ENCODE measurements around the gene SPRED3.
"Not testable (repeated sequence)": the region's sequence is repeated elsewhere in the genome, so short reads cannot be mapped to it uniquely, and the experiment has no call there.

Gene SPRED3

GRCh38 chr19:38395381-38396114, 7.1 kb downstream of the SPRED3 start:
- H3K27me3 Mint-ChIP-seq: peaks cover 45% of the 10 kb centered on the region
- H3K4me3 Mint-ChIP-seq: peak overlapping the region; percentile 87 to 88
- ATAC-seq: peak; percentile 87
- peaks cover 30% of the 10 kb centered on the region for H3K4me1 Mint-ChIP-seq
- H3K9me3 Mint-ChIP-seq: no peaks in the 10 kb centered on the region
- H3K27ac Mint-ChIP-seq: no peak overlapping the region
- DNase-seq: peak; percentile 52 to 58

DNA sequence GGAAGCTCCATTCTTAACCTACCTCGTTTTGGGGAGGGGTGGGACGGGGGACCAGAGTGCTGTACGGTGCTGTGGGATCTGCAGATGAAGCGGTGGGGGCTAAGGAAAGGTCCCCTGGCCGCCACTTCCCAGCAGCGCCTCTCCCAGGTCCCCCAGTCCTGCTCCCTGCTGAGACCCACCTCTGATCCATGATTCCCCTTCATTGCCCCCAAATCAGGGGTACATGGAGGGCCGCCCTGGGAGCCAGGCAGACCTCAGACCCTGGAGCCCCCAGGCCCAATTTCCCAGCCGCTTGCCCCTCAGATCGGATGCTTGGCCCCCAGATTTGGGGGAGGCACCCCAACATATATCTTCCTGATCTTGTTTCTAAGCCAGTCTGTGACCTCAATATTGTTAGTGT, 10.6 kb downstream of the SPRED3 start:
- ATAC-seq: no peak
- no peak for DNase-seq
- no peaks in the 10 kb centered on the region for H3K9me3 Mint-ChIP-seq
- H3K27ac Mint-ChIP-seq: no peak overlapping the region
- H3K27me3 Mint-ChIP-seq: peaks cover 24% of the 10 kb centered on the region
- peaks cover 44% of the 10 kb centered on the region for H3K4me1 Mint-ChIP-seq
- H3K4me3 Mint-ChIP-seq: no peak overlapping the region

GRCh38 chr19:38399537-38399936, 11.0 kb downstream of the SPRED3 start:
- DNase-seq (no peak), ATAC-seq (no peak)
- H3K9me3 Mint-ChIP-seq: no peaks in the 10 kb centered on the region
- peaks cover 22% of the 10 kb centered on the region for H3K27me3 Mint-ChIP-seq
- H3K27ac Mint-ChIP-seq: peak overlapping the region in 1 of 2 donors; percentile 64
- no peak overlapping the region for H3K4me3 Mint-ChIP-seq
- peaks cover 45% of the 10 kb centered on the region for H3K4me1 Mint-ChIP-seq

DNA sequence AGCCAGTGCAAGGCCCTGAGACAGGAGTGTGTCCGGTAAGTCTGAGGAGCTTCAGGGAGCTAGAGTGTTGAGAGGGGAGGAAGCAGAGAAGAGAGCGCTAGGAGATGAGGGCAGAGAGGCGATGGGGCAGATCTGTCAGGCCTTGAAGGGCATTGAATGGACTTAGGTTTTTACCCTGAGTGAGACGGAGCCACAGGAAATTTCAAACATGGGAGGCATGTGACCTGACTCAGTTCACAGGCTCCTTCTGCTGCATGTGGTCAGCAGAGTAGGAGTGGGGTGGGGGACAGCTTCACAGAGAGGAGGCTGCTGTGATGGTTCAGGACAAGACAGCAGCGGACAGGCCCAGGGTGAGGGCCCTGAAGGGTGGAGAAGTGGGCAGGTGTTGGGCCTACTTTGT, 11.9 kb downstream of the SPRED3 start:
- no peak overlapping the region for H3K27ac Mint-ChIP-seq
- peaks cover 47% of the 10 kb centered on the region for H3K4me1 Mint-ChIP-seq
- no peak for ATAC-seq
- peaks cover 22% of the 10 kb centered on the region for H3K27me3 Mint-ChIP-seq
- no peak for DNase-seq
- no peak overlapping the region for H3K4me3 Mint-ChIP-seq
- H3K9me3 Mint-ChIP-seq: no peaks in the 10 kb centered on the region

DNA sequence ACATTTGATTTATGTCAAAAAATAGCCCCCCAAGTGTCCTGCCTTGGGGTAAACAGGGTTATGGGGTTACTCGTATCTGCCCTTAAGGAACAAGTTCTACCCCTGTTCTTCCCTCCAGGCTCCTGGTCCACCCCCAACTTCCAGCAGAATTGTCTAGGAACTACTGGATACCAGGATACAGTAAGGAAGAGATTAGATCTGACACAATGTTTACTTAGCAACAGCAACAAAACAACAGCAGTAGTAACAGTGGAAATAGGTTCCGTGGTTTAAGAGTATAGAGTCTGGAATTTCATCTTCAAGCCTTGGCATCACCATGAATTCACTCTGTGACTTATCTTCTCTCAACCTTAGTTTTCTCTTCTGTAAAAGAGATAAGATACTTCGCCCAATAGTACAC, 12.7 kb downstream of the SPRED3 start:
- ATAC-seq (no peak), DNase-seq (no peak)
- peaks cover 47% of the 10 kb centered on the region for H3K4me1 Mint-ChIP-seq
- H3K4me3 Mint-ChIP-seq: no peak overlapping the region
- H3K27ac Mint-ChIP-seq: no peak overlapping the region
- H3K27me3 Mint-ChIP-seq: peaks cover 22% of the 10 kb centered on the region
- no peaks in the 10 kb centered on the region for H3K9me3 Mint-ChIP-seq

GRCh38 chr19:38402623-38402966, 14.1 kb downstream of the SPRED3 start:
- DNase-seq: no peak
- Mint-ChIP-seq H3K27ac (peak overlapping the region in 1 of 2 donors; percentile 71), H3K4me3 (peak overlapping the region; percentile 76 to 99), H3K9me3 (no peaks in the 10 kb centered on the region), H3K27me3 (peaks cover 22% of the 10 kb centered on the region), H3K4me1 (peaks cover 37% of the 10 kb centered on the region)
- ATAC-seq: no peak

DNA sequence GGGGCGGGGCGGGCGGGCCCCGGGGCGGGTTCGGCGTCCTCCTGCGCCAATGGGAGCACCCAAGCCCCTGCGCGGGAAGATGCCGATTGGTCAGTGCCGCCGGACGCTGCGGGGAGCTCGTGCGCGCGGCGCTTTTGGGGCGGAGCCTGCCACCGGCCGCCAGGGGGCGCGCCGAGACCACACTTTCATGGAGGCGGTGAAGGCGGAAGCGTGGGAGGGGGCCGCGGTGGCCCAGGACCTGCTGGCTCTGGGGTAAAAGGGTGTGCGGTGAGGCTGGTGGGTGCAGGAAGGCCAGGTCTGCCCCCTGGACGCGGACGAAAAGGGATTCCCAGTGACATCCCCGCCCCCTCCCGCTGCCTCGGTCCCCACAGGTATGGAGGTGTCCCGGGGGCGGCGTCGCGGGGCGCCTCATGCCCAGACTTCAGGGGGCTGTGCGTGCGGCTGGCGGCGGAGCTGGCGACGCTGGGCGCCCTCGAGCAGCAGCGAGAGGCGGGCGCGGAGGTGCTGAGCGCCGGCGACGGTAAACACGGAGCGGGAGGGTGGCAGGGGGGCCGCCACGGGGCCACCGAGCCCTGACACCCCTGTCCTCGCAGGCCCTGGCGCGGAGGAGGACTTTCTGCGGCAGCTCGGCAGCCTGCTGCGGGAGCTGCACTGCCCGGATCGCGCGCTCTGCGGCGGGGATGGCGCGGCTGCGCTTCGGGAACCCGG, 14.6 kb downstream of the SPRED3 start, which contains the start of gene FAM98C:
TSS of gene FAM98C (plus strand) at position 127 of the 708 bp plus-strand sequence. CDS start at position 188, 61 bp downstream.
- peak; percentile 97 for ATAC-seq
- H3K4me1 Mint-ChIP-seq: peaks cover 37% of the 10 kb centered on the region
- H3K4me3 Mint-ChIP-seq: peak within 1 kb of the TSS; percentile 94 to 99
- H3K27ac Mint-ChIP-seq: peak within 1 kb of the TSS; percentile 97
- peaks cover 22% of the 10 kb centered on the region for H3K27me3 Mint-ChIP-seq
- DNase-seq: peak; percentile 98
- H3K9me3 Mint-ChIP-seq: no peaks in the 10 kb centered on the region

DNA sequence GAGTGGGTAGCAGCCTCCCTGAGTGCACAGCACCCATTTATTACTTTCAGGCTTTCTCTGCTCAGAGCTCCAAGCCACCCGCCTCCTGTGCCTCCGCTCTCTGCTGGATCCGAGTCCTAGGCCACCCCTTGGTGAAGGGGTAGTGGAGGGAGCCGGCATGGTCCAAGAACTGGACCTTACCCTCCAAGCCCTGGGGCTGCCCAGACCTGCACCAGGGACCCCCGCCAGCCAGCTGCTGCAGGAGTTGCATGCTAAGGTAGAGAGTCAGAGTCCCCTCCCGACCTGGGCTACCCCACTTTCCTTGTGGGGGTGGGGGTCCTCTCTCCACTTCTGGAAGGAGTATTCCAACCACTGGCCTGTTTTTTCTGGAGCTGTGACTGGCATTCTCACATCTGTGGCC, 16.4 kb downstream of the SPRED3 start:
- Mint-ChIP-seq H3K4me3 (peak overlapping the region in 1 of 2 donors; percentile 99), H3K27ac (peak overlapping the region in 1 of 2 donors; percentile 54), H3K27me3 (peaks cover 11% of the 10 kb centered on the region), H3K4me1 (peaks cover 37% of the 10 kb centered on the region), H3K9me3 (no peaks in the 10 kb centered on the region)
- ATAC-seq (no peak), DNase-seq (no peak)

GRCh38 chr19:38405276-38405675, 16.8 kb downstream of the SPRED3 start:
- DNase-seq: no peak
- peaks cover 37% of the 10 kb centered on the region for H3K4me1 Mint-ChIP-seq
- H3K4me3 Mint-ChIP-seq: no peak overlapping the region
- no peak for ATAC-seq
- peaks cover 7% of the 10 kb centered on the region for H3K27me3 Mint-ChIP-seq
- peak overlapping the region in 1 of 2 donors; percentile 67 for H3K27ac Mint-ChIP-seq
- no peaks in the 10 kb centered on the region for H3K9me3 Mint-ChIP-seq

GRCh38 chr19:38409631-38410133, 21.2 kb downstream of the SPRED3 start:
- Mint-ChIP-seq H3K4me1 (peaks cover 8% of the 10 kb centered on the region), H3K9me3 (no peaks in the 10 kb centered on the region), H3K4me3 (no peak overlapping the region), H3K27ac (no peak overlapping the region), H3K27me3 (no peaks in the 10 kb centered on the region)
- no peak for DNase-seq
- no peak for ATAC-seq

- H3K4me3 Mint-ChIP-seq, H3K27ac Mint-ChIP-seq, H3K27me3 Mint-ChIP-seq, H3K4me1 Mint-ChIP-seq, H3K9me3 Mint-ChIP-seq, DNase-seq, ATAC-seq: not testable (repeated sequence)
These were observed 21.9 kb downstream of the SPRED3 start for GRCh38 chr19:38410407-38410806.

GRCh38 chr19:38411041-38411712, 22.7 kb downstream of the SPRED3 start:
- Mint-ChIP-seq H3K4me1 (no peaks in the 10 kb centered on the region), H3K4me3 (no peak overlapping the region), H3K27ac (no peak overlapping the region), H3K9me3 (no peaks in the 10 kb centered on the region), H3K27me3 (no peaks in the 10 kb centered on the region)
- no peak for DNase-seq
- no peak for ATAC-seq

DNA sequence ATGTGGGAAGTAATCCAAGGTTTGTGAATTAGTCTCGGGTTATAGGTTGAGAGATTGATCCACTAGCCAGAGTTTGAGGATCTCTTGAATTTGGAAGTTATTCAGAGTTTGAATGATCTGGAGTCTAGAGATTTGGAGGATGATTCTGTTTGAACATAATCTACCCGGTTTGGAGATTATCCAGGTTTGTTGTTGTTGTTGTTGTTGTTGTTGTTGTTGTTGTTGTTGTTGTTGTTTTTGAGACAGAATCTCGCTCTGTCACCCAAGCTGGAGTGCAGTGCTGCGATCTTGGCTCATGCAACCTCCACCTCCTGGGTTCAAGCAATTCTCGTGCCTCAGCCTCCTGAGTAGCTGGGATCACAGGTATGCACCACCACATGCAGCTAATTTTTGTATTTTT, 23.4 kb downstream of the SPRED3 start:
- H3K4me1 Mint-ChIP-seq, H3K27ac Mint-ChIP-seq, H3K27me3 Mint-ChIP-seq, H3K4me3 Mint-ChIP-seq, H3K9me3 Mint-ChIP-seq, ATAC-seq, DNase-seq: not testable (repeated sequence)

DNA sequence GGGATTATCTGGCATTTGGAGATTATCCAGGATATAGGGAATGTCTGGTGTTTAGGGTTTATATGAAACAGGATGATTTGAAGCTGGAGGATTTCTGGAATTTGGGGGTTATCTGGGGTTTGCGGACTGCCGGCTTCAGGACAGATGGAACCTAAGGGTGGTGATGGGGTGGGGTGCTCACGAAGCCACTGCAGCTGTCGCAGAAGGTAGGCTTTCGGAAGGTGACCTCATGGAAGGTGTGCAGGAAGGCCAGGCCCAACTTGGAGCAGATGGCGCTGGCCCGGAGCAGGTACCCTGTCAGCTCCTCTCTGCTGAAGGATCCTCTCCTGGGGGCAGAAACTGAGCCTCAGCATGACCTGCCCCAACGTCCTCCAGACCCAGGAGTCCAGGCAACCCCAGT, 24.0 kb downstream of the SPRED3 start:
- DNase-seq: no peak
- no peak overlapping the region for H3K27ac Mint-ChIP-seq
- no peaks in the 10 kb centered on the region for H3K27me3 Mint-ChIP-seq
- no peaks in the 10 kb centered on the region for H3K9me3 Mint-ChIP-seq
- ATAC-seq: no peak
- H3K4me1 Mint-ChIP-seq: peaks cover 11% of the 10 kb centered on the region
- no peak overlapping the region for H3K4me3 Mint-ChIP-seq

DNA sequence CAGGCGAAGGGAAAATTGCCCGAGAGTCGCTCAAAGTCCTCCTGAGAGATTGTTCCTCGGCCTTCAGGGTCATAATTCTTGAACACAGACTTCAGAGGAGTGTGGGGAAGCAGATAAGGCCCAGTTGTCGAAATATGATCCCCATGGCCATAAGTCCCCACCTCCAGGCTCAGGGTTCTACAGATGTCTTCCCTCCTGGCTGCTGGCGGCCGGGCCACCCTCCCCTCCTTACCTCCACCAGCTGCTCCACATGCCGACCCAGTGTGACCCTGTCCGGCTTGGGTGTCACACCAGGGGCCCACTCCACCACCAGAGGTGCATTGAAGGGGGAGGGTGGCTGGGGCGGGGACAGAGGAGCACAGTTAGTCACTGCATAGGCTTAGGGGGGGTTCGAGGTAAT, 24.5 kb downstream of the SPRED3 start:
- Mint-ChIP-seq H3K27ac (no peak overlapping the region), H3K27me3 (no peaks in the 10 kb centered on the region), H3K4me3 (no peak overlapping the region), H3K9me3 (no peaks in the 10 kb centered on the region), H3K4me1 (peaks cover 15% of the 10 kb centered on the region)
- DNase-seq: no peak
- ATAC-seq: no peak

- ATAC-seq: no peak
- DNase-seq: no peak
- peaks cover 20% of the 10 kb centered on the region for H3K4me1 Mint-ChIP-seq
- no peak overlapping the region for H3K4me3 Mint-ChIP-seq
- no peaks in the 10 kb centered on the region for H3K27me3 Mint-ChIP-seq
- H3K27ac Mint-ChIP-seq: no peak overlapping the region
- no peaks in the 10 kb centered on the region for H3K9me3 Mint-ChIP-seq
These were observed 24.9 kb downstream of the SPRED3 start for GRCh38 chr19:38413416-38413815.

All from stimulated activated naive CD8-positive, alpha-beta T cell treated with anti-CD3 and anti-CD28 coated beads, Interleukin-15, amount 100 ng/mL, for 72 hours (primary cell).